Posterior cingulate gyrus (tissue), 11 donors: Measurements from ENCODE around the gene ERVMER34-1.

Experiments used
- DNase-seq, 10 donors: peaks; one replicate each; pipeline versions ENCODE4 v3.0.0 to v3.0.0-alpha.2; 2020 to 2021; ENCODE audit warnings: mixed read lengths in 3 of 10
- intact Hi-C: fragments of 100-400 bp; cut with DNase I; formaldehyde crosslinking; loops from one replicate; pipeline ENCODE4 v1.15.1; 2023

The ERVMER34-1 gene

GRCh38 chr4:52721968-52722815, 29.0 kb downstream of the ERVMER34-1 start:
- peak; percentile 85 to 99 (median 92) for DNase-seq
- intact Hi-C loops: loop anchor here (2.0 kb wide), 1 partner anchor 139 kb away; no protein-coding TSS in a partner anchor

- intact Hi-C loops: no loop called here
- DNase-seq: no peak
Observed at GRCh38 chr4:52718123-52718522, 33.1 kb downstream of the ERVMER34-1 start.

GRCh38 chr4:52716364-52717151, 34.7 kb downstream of the ERVMER34-1 start:
- intact Hi-C loops: no loop called here
- no peak for DNase-seq

GRCh38 chr4:52715914-52716313, 35.3 kb downstream of the ERVMER34-1 start:
- DNase-seq: no peak
- intact Hi-C loops: no loop called here

GRCh38 chr4:52715255-52715897, 35.8 kb downstream of the ERVMER34-1 start:
- no peak for DNase-seq
- intact Hi-C loops: no loop called here

- no peak for DNase-seq
- intact Hi-C loops: no loop called here
Observed at GRCh38 chr4:52714597-52715254, 36.5 kb downstream of the ERVMER34-1 start.

- intact Hi-C loops: no loop called here
- no peak for DNase-seq
Observed at GRCh38 chr4:52713456-52713937, 37.7 kb downstream of the ERVMER34-1 start.

- DNase-seq: peak; percentile 97 to 100 (median 99)
- intact Hi-C loops: loop anchor here (1.0 kb wide), 1 partner anchor 53 kb away; the partner anchor contains the start of gene USP46
Observed at GRCh38 chr4:52712251-52713130, 38.7 kb downstream of the ERVMER34-1 start.

GRCh38 chr4:52711834-52712250, 39.4 kb downstream of the ERVMER34-1 start:
- no peak for DNase-seq
- intact Hi-C loops: loop anchor here (1.0 kb wide), 1 partner anchor 53 kb away; the partner anchor contains the start of gene USP46

GRCh38 chr4:52711272-52711671, 40.0 kb downstream of the ERVMER34-1 start:
- intact Hi-C loops: no loop called here
- DNase-seq: no peak

GRCh38 chr4:52709155-52709554, 42.1 kb downstream of the ERVMER34-1 start:
- intact Hi-C loops: no loop called here

GRCh38 chr4:52704661-52705060, 46.6 kb downstream of the ERVMER34-1 start:
- intact Hi-C loops: no loop called here
- DNase-seq: no peak

More at GRCh38 chr4:52709155-52709554, 42.1 kb downstream of the ERVMER34-1 start:
- no peak for DNase-seq

GRCh38 chr4:52704133-52704532, 47.1 kb downstream of the ERVMER34-1 start:
- intact Hi-C loops: no loop called here
- DNase-seq: no peak

- no peak for DNase-seq
- intact Hi-C loops: no loop called here
Observed at GRCh38 chr4:52701207-52701606, 50.0 kb downstream of the ERVMER34-1 start.

- intact Hi-C loops: no loop called here
- no peak for DNase-seq
Observed at GRCh38 chr4:52694936-52695335, 56.3 kb downstream of the ERVMER34-1 start.

- no peak for DNase-seq
- intact Hi-C loops: no loop called here
Observed at GRCh38 chr4:52693492-52693891, 57.7 kb downstream of the ERVMER34-1 start.
